ENCODE results near the gene HOXD12. TPM values are rescaled to one million over a fixed set of nuclear protein-coding genes. Genes with fewer than 3 reads are reported as not detected.

Gene HOXD12
- polyA plus RNA-seq, 1 donor (not counting 4 experiments of a cell fraction or from before 2014, with no cell fraction given): not detected

DNA sequence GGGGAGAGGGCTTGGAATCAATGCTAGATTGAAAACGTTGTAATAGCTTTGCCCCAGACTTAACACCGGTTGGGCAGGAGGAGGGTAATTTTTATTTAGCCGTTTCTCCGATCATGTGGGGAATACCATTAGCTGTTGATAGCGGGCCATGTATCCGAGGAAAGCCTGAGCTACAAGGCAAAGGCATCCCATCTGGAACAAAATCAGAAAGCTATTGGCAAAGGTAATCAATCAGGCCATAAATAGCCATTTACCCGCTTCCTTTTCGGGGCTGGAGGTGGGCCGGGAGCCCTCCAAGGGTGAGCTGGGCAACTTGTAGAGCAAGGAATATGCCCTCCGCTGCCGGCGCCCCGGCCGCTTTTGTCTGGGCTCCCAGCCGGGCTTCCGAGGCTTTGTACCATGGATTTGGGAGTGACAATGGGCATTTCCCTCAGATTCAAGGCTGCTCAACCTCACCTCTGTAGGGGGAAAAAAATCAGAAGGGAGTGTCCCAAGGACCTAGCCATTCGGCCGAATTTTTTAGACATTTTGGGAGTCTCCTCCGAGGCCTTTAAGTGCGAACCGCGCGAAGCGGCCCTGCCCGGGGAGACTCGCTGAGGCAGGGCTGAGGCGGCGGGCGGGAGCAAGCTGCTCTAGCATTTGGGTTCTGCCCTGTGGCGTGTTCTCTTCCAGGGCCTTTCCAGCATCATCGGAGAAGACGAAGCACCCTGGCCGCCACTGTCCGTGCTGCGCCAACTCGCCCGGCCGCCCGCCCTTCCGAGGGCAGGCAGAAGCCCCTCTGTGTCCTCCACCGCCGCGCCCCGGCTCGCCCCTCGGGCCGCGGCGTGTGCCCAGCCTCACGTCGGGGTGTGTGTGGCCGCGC is 21.8 kb downstream of the HOXD12 start:
- Histone ChIP-seq H3K4me3 (ENCODE audit: control insufficient read depth in 2 of 3, extremely low read depth in 1 of 3, insufficient read depth in 2 of 3, low read depth in 1 of 3, low read length in 3 of 3) (no peak overlapping the region), H4K20me1 (ENCODE audit: control insufficient read depth, extremely low read depth, insufficient read depth, low read length) (no peaks in the 10 kb centered on the region)
- FAIRE-seq: no peak

DNA sequence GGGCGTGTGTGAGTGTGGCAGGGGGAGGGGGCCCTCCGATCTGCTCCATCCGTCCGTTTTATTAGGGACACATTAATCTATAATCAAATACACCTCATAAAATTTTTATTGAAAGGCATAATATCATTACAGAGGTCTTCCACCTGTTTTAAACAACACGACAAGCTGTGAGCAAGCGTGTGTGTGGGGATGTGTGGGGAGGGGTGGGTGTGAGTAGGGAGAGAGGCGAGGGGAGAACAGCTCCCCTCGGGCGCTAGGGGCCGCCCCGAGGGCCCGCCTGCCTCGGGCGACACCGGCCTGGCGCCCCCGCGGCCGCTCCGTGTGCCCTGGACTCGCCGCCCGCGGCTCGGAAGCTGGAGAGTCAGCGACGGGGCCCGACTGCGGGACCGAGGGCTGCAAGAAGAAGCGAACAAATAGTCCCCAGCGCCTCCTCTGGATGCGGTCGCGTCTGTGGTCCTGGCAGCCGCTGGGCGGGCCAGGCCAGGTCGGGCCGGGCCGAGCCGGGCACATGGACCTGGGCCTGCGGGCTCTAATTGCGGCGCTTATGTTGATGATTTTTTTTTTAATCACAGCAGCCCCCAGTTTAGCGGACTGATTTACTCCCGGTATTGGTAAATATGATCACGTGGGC is 22.6 kb downstream of the HOXD12 start:
- no peaks in the 10 kb centered on the region for H3K9me1 ChIP-seq (ENCODE audit: control insufficient read depth, extremely low read depth, insufficient read depth, low read length)
- no peak overlapping the region for H2AFZ ChIP-seq (ENCODE audit: control insufficient read depth, low read length)
- no peaks in the 10 kb centered on the region for H4K20me1 ChIP-seq (ENCODE audit: control insufficient read depth, extremely low read depth, insufficient read depth, low read length)
- no peak overlapping the region for H3K27ac ChIP-seq (ENCODE audit: control insufficient read depth, insufficient read depth, low read length)
- no peaks in the 10 kb centered on the region for H3K4me1 ChIP-seq (ENCODE audit: control insufficient read depth, extremely low read depth, insufficient read depth, low read length)
- no peaks in the 10 kb centered on the region for H3K79me2 ChIP-seq (ENCODE audit: control insufficient read depth, insufficient read depth, low read length)
- TF ChIP-seq, protein P1, sequence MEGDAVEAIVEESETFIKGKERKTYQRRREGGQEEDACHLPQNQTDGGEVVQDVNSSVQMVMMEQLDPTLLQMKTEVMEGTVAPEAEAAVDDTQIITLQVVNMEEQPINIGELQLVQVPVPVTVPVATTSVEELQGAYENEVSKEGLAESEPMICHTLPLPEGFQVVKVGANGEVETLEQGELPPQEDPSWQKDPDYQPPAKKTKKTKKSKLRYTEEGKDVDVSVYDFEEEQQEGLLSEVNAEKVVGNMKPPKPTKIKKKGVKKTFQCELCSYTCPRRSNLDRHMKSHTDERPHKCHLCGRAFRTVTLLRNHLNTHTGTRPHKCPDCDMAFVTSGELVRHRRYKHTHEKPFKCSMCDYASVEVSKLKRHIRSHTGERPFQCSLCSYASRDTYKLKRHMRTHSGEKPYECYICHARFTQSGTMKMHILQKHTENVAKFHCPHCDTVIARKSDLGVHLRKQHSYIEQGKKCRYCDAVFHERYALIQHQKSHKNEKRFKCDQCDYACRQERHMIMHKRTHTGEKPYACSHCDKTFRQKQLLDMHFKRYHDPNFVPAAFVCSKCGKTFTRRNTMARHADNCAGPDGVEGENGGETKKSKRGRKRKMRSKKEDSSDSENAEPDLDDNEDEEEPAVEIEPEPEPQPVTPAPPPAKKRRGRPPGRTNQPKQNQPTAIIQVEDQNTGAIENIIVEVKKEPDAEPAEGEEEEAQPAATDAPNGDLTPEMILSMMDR (optimal IDR thresholded peaks at IDR 0.05 in 1 of 3, IDR thresholded peaks at IDR 0.05 in 1 of 3, conservative IDR thresholded peaks at IDR 0.05 in 1 of 3; ENCODE audit: extremely low read depth in 1 of 3, insufficient read depth in 2 of 3, low read length in 3 of 3): no peak
- TF ChIP-seq EZH2 (IDR thresholded peaks at IDR 0.05; ENCODE audit: low read length): no peak
- FAIRE-seq (no peak), DNase-seq (ENCODE audit: low read depth, low spot score) (no peak)
- H3K27me3 ChIP-seq (ENCODE audit: control insufficient read depth, extremely low read depth, insufficient read depth, low read length): peaks cover 95% of the 10 kb centered on the region
- H3K9ac ChIP-seq (ENCODE audit: control insufficient read depth, extremely low read depth, insufficient read depth, low read length): no peak overlapping the region
- no peaks in the 10 kb centered on the region for H3K9me3 ChIP-seq (ENCODE audit: control insufficient read depth, low read depth, low read length)
- no peaks in the 10 kb centered on the region for H3K36me3 ChIP-seq (ENCODE audit: control insufficient read depth in 2 of 2, extremely low read depth in 1 of 2, insufficient read depth in 2 of 2, low read length in 2 of 2)
- dilution Hi-C loops (cut with MboI; ENCODE audit: extremely low pct_ligation_motif_present, low sequenced_read_pairs): no loop called here
- peak overlapping the region in 2 of 3 experiments; percentile 2 to 13 for H3K4me3 ChIP-seq (ENCODE audit: control insufficient read depth in 2 of 3, extremely low read depth in 1 of 3, insufficient read depth in 2 of 3, low read depth in 1 of 3, low read length in 3 of 3)
- no peak overlapping the region for H3K4me2 ChIP-seq (ENCODE audit: control insufficient read depth, extremely low read depth, insufficient read depth, low read depth, low read length)

More for the DNA sequence above, 21.8 kb downstream of the HOXD12 start:
- no peaks in the 10 kb centered on the region for H3K9me1 ChIP-seq (ENCODE audit: control insufficient read depth, extremely low read depth, insufficient read depth, low read length)
- no peak for DNase-seq (ENCODE audit: low read depth, low spot score)
- no peaks in the 10 kb centered on the region for H3K36me3 ChIP-seq (ENCODE audit: control insufficient read depth in 2 of 2, extremely low read depth in 1 of 2, insufficient read depth in 2 of 2, low read length in 2 of 2)
- no peak overlapping the region for H3K9ac ChIP-seq (ENCODE audit: control insufficient read depth, extremely low read depth, insufficient read depth, low read length)
- TF ChIP-seq, protein P1 (optimal IDR thresholded peaks at IDR 0.05 in 1 of 3, IDR thresholded peaks at IDR 0.05 in 1 of 3, conservative IDR thresholded peaks at IDR 0.05 in 1 of 3; ENCODE audit: extremely low read depth in 1 of 3, insufficient read depth in 2 of 3, low read length in 3 of 3): no peak
- peak; percentile 80 for TF ChIP-seq EZH2 (IDR thresholded peaks at IDR 0.05; ENCODE audit: low read length)
- H2AFZ ChIP-seq (ENCODE audit: control insufficient read depth, low read length): no peak overlapping the region
- peaks cover 97% of the 10 kb centered on the region for H3K27me3 ChIP-seq (ENCODE audit: control insufficient read depth, extremely low read depth, insufficient read depth, low read length)
- no peak overlapping the region for H3K4me2 ChIP-seq (ENCODE audit: control insufficient read depth, extremely low read depth, insufficient read depth, low read depth, low read length)
- H3K79me2 ChIP-seq (ENCODE audit: control insufficient read depth, insufficient read depth, low read length): no peaks in the 10 kb centered on the region
- dilution Hi-C loops (cut with MboI; ENCODE audit: extremely low pct_ligation_motif_present, low sequenced_read_pairs): no loop called here
- no peak overlapping the region for H3K27ac ChIP-seq (ENCODE audit: control insufficient read depth, insufficient read depth, low read length)
- H3K4me1 ChIP-seq (ENCODE audit: control insufficient read depth, extremely low read depth, insufficient read depth, low read length): no peaks in the 10 kb centered on the region
- H3K9me3 ChIP-seq (ENCODE audit: control insufficient read depth, low read depth, low read length): peaks cover 4% of the 10 kb centered on the region

Data from keratinocyte (primary cell).